ENCODE data around the gene CCHCR1.

DNA sequence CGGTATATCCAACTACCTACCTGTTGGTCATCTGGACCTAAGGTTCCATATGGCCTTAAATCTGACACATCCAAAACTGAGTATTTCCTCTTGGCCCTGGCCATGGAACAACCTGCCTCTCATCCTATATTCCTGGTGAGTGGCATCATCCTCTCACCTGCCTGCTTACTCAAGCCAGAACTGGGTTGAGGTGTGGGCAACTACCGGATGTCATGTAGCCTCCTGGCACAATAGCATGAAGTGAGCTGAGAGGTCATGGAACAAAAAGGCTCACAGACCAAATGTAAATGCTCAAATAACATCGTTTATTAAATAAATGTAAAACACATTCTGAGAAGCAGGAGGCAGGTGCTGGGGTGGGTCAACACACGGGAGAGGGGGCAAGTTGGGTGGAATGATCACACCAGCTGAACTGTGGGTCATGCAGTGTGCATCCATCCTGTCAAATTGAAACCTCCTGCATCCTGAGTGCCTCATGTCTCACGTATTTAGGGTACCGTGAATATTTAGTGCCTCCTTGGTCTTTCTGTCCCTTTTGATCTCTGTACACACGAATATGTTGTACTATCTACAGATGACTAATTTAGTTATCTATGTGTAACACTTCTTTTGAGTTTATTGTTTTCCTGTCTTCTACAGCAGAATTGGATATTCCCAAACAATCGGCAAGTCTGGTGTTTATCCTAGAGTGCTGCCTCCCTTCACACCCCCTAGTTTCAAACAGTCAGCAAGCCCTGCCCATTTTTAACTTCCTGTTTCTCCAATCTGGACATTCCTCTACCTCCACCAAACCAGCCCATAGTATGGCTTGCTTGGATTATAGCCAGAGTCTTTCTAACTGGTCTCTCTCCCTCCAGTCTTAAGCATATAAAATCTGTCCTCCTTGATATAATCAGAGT is 20.8 kb upstream of the CCHCR1 start:
- TF ChIP-seq GATA3 (IDR thresholded peaks at IDR 0.05; ENCODE audit: low read depth, low read length) (no peak), GATA2 (IDR thresholded peaks at IDR 0.05; ENCODE audit: low read depth, low read length) (no peak)
